DND-41 (cell line): ENCODE results near the gene DAPL1.

Experiments
- ATAC-seq: fragments of 200-7000 bp; cut with Tn5 transposase; 3 replicates; pipeline ENCODE4 v1.9.1; 2021; ENCODE audit warnings: low read depth; ENCODE audit not compliant: insufficient read depth
- DNase-seq: peaks from one replicate; pipeline ENCODE4 v3.0.0-alpha.2; 2020
- H2AFZ ChIP-seq: 2 replicates; pipeline ENCODE4 v1.6.0; 2012; ENCODE audit warnings: low read depth, low read length
- H3K27ac ChIP-seq: 2 replicates; pipeline ENCODE4 v1.5.1; 2012; ENCODE audit warnings: low read length, inconsistent platforms
- H3K27me3 ChIP-seq: fragments of 200-600 bp; sonication (generic); 2 replicates; pipeline ENCODE4 v1.6.0; 2012; ENCODE audit warnings: low read length, mild to moderate bottlenecking, inconsistent platforms; ENCODE audit not compliant: insufficient read depth, poor library complexity
- H3K36me3 ChIP-seq: 2 replicates; pipeline ENCODE4 v1.5.1; 2012; ENCODE audit warnings: low read length, inconsistent platforms; ENCODE audit not compliant: insufficient read depth
- H3K4me1 ChIP-seq: 2 replicates; pipeline ENCODE4 v1.5.1; 2012; ENCODE audit warnings: mild to moderate bottlenecking, low read length; ENCODE audit not compliant: insufficient read depth
- H3K4me2 ChIP-seq: 2 replicates; pipeline ENCODE4 v1.6.0; 2012; ENCODE audit warnings: mild to moderate bottlenecking, moderate library complexity, low read length, inconsistent platforms; ENCODE audit not compliant: insufficient read depth
- H3K4me3 ChIP-seq, 2 experiments: fragments of 200-600 bp in 1 of 2; shearing (Covaris generic) in 1 of 2; 2 replicates each; pipeline ENCODE4 v1.5.1; 2012 to 2016; ENCODE audit warnings: inconsistent platforms in 2 of 2, low read length in 2 of 2, mild to moderate bottlenecking in 2 of 2, low read depth in 1 of 2, moderate library complexity in 1 of 2
- H3K79me2 ChIP-seq: 2 replicates; pipeline ENCODE4 v1.6.0; 2012; ENCODE audit warnings: low read length, inconsistent platforms; ENCODE audit not compliant: insufficient read depth
- H3K9ac ChIP-seq: 2 replicates; pipeline ENCODE4 v1.6.0; 2012; ENCODE audit warnings: low read depth, mild to moderate bottlenecking, inconsistent platforms, low read length, moderate library complexity
- H3K9me3 ChIP-seq: 2 replicates; pipeline ENCODE4 v1.5.1; 2012; ENCODE audit warnings: low read length, moderate library complexity, mild to moderate bottlenecking, inconsistent platforms; ENCODE audit not compliant: insufficient read depth, severe bottlenecking
- H4K20me1 ChIP-seq: 2 replicates; pipeline ENCODE4 v1.6.0; 2012; ENCODE audit warnings: low read length; ENCODE audit not compliant: insufficient read depth
- EZH2 ChIP-seq: IDR thresholded peaks from 3 replicates; pipeline ENCODE4 v1.6.1; 2012; ENCODE audit warnings: borderline replicate concordance, low read depth, mild to moderate bottlenecking, moderate library complexity, low read length, inconsistent platforms; ENCODE audit not compliant: severe bottlenecking
- TF ChIP-seq, protein P1 (sequence below): IDR thresholded peaks from 2 replicates; pipeline ENCODE4 v1.5.1; 2012; ENCODE audit warnings: borderline replicate concordance, low read length, moderate library complexity, mild to moderate bottlenecking; ENCODE audit not compliant: poor library complexity, severe bottlenecking; ENCODE audit errors: extremely low read depth

Gene DAPL1

DNA sequence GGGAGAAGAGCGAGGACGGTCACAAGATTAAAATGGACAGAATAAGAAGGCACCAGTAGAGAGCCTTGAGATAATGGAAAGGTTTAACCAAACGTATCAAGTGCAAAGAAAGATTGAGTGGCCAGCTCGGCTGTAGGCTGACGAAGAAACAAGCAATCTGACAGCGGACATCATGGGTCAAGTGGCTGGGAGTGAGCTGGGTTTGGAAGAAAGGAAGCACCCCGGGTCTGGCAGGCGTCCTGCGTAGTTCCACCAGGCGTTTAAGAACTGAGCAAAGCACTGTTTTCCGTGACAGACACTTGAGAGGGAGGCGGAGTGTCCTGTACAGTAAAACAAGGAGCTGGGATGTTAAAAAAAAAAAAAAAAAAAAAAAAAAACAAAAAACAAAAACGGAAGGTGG lies 27.1 kb downstream of the DAPL1 start:
- H4K20me1 ChIP-seq: no peaks in the 10 kb centered on the region
- no peaks in the 10 kb centered on the region for H3K79me2 ChIP-seq
- H3K4me2 ChIP-seq: no peak overlapping the region
- H3K36me3 ChIP-seq: no peaks in the 10 kb centered on the region
- H3K9ac ChIP-seq: no peak overlapping the region
- no peak overlapping the region for H3K27ac ChIP-seq
- ATAC-seq (no peak), DNase-seq (no peak)
- no peaks in the 10 kb centered on the region for H3K9me3 ChIP-seq
- H3K27me3 ChIP-seq: peaks cover 3% of the 10 kb centered on the region
- no peak overlapping the region for H3K4me3 ChIP-seq
- H3K4me1 ChIP-seq: no peaks in the 10 kb centered on the region
- no peak overlapping the region for H2AFZ ChIP-seq
- TF ChIP-seq EZH2: no peak
- TF ChIP-seq, protein P1, sequence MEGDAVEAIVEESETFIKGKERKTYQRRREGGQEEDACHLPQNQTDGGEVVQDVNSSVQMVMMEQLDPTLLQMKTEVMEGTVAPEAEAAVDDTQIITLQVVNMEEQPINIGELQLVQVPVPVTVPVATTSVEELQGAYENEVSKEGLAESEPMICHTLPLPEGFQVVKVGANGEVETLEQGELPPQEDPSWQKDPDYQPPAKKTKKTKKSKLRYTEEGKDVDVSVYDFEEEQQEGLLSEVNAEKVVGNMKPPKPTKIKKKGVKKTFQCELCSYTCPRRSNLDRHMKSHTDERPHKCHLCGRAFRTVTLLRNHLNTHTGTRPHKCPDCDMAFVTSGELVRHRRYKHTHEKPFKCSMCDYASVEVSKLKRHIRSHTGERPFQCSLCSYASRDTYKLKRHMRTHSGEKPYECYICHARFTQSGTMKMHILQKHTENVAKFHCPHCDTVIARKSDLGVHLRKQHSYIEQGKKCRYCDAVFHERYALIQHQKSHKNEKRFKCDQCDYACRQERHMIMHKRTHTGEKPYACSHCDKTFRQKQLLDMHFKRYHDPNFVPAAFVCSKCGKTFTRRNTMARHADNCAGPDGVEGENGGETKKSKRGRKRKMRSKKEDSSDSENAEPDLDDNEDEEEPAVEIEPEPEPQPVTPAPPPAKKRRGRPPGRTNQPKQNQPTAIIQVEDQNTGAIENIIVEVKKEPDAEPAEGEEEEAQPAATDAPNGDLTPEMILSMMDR: no peak

GRCh38 chr2:158823486-158824237 lies 28.5 kb downstream of the DAPL1 start:
- Histone ChIP-seq H3K4me1 (no peaks in the 10 kb centered on the region), H3K36me3 (no peaks in the 10 kb centered on the region), H3K27ac (no peak overlapping the region), H2AFZ (no peak overlapping the region), H3K9me3 (no peaks in the 10 kb centered on the region), H3K79me2 (no peaks in the 10 kb centered on the region), H3K9ac (no peak overlapping the region), H3K4me3 (no peak overlapping the region), H3K4me2 (no peak overlapping the region), H3K27me3 (peaks cover 3% of the 10 kb centered on the region), H4K20me1 (no peaks in the 10 kb centered on the region)
- ATAC-seq (no peak), DNase-seq (no peak)
- no peak for TF ChIP-seq EZH2
- TF ChIP-seq, protein P1: no peak

DNA sequence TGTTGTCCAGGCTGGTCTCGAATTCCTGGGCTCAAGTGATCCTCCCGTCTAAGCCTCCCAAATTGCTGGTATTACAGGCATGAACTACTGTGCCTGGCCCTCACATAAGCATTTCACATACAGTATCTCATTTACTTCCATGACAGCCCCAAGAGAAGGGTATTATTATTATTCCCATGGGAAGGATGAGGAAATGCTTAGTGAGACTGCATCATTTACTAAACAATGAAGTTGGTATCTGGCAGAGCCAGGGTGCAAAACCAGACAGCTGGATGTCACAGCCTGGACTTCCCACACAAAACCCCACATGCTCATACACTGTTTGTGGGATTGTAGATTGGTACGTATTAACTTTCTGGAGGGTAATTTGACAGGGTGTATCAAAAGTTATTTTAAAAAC lies 29.9 kb downstream of the DAPL1 start:
- no peak overlapping the region for H3K9ac ChIP-seq

More for the DNA sequence above, 29.9 kb downstream of the DAPL1 start:
- Histone ChIP-seq H3K27ac (no peak overlapping the region), H3K27me3 (peaks cover 3% of the 10 kb centered on the region), H3K4me2 (no peak overlapping the region), H4K20me1 (no peaks in the 10 kb centered on the region), H2AFZ (no peak overlapping the region), H3K36me3 (no peaks in the 10 kb centered on the region), H3K4me1 (no peaks in the 10 kb centered on the region), H3K9me3 (no peaks in the 10 kb centered on the region), H3K4me3 (no peak overlapping the region), H3K79me2 (no peaks in the 10 kb centered on the region)
- TF ChIP-seq EZH2: no peak
- TF ChIP-seq, protein P1: no peak
- DNase-seq (no peak), ATAC-seq (no peak)
